ENCODE data around the gene AURKAIP1.

- TF ChIP-seq CTCF (IDR thresholded peaks at IDR 0.05) = no peak
- TF ChIP-seq POLR2A (IDR thresholded peaks at IDR 0.05) = no peak
Observed at GRCh38 chr1:1407636-1408318, 32.8 kb upstream of the AURKAIP1 start.
